Posterior cingulate gyrus (tissue), 11 donors: Measurements from ENCODE around the gene RGS5.

ENCODE experiments used
- DNase-seq, 10 donors: peaks; one replicate each; pipeline versions ENCODE4 v3.0.0 to v3.0.0-alpha.2; 2020 to 2021; ENCODE audit warnings: mixed read lengths in 3 of 10
- intact Hi-C: fragments of 100-400 bp; cut with DNase I; formaldehyde crosslinking; loops from one replicate; pipeline ENCODE4 v1.15.1; 2023

RGS5 gene

DNA sequence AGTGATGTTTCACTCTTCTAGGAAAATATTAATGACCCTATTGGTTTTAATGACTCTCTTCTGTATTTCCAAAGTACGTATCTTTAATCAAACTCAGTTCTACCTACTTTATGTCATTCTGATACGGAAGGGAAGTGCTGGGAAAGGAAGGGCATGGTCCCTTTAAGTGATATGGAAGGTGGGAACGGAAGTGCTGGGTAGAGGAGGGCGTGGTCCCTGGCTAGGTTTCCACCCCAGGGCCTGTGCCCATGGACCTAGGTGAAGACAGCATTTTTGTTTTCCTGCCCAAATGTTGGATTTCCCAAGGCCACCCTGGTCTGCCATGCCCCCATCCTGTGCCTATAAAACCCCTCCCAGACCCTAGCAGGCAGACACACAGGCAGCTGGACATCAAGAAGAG, 109.5 kb downstream of the RGS5 start:
- intact Hi-C loops = no loop called here
- DNase-seq = no peak
